ENCODE measurements around the gene KIF25.
"Not testable (repeated sequence)": the region's sequence is repeated elsewhere in the genome, so short reads cannot be mapped to it uniquely, and the experiment has no call there.

Gene KIF25

DNA sequence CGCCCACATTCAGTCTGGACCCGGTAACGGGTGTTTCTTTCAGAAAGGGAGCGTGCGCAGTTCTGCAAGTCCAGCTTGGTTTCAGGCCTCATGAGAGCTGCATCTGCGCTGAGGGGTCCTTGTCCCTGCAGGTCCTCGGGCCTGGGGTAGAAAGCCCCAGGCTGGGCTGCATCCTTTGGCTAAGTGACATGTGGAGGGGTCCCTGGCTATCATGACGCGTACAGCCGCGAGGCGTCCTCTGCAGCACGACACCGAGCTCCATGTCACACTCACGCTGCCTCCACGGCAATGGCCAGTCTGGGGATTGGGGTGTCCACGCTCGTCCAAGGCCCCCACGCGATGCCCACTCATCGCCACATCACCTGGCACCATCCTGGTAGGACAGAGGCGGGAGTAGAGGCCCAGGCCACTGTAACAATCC, 1.7 kb upstream of the KIF25 start:
- ATAC-seq: no peak

DNA sequence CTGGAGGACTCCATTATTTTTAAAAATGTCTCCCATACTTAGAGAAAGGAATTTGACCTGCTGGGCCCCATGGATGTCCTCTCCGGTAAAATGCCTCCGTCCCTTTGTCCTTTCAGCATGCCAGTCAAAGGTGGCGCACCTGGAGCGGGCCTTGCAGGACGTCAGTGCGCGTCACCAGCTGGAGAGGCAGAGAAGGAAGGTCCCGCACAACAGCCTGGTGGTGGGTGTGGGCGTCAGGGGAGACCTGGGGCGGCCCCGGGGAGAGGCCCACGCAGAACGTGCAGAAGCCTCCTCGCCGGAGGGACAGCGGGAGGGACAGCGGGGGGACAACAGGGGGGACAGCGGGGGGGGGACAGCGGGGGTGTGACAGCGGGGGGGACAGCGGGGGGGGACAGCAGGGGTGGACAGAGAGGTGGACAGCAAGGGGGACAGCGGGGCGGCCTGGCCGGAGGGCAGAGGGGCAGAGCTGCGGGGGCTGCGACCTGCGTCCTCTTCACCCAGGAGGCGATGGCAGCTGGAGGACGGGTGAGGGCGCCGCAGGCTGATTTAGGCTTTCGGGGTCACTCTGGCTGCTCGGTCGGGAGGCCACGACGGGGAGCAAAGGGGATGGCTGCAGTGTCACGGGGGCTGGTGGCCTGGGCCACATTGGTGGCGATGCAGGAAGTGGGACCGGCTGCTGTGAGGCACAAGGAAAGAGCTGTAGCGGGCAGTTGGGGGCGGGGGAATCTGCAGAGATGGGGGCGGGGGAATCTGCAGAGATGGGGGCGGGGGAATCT, 859 bp upstream of the KIF25 start:
- no peak for ATAC-seq

DNA sequence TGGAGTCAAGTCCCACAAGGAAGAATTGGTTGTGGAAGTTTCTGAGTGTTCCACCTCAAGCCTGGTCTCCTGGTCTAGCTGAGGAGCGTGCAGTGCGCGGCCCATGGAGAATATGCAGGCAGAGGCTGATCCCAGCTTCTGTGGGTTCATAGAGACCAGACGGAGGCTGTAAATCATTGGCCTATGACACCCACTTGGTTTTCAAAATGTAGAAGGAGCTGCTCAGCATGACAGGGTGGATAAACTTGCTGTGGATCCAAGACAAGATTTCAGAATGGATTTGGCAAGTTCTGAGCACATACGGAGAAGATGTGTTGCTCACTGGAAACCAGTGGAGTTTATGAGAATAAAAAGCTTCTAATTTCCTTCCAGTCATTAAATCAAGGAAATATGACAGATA, 744 bp downstream of the KIF25 start:
- no peak for ATAC-seq

- ATAC-seq: no peak
These were observed 2.9 kb downstream of the KIF25 start for GRCh38 chr6:168000198-168001028.

GRCh38 chr6:168001029-168001332, 3.5 kb downstream of the KIF25 start:
- ATAC-seq: no peak

GRCh38 chr6:168001514-168001913, 4.0 kb downstream of the KIF25 start:
- ATAC-seq: not testable (repeated sequence)

DNA sequence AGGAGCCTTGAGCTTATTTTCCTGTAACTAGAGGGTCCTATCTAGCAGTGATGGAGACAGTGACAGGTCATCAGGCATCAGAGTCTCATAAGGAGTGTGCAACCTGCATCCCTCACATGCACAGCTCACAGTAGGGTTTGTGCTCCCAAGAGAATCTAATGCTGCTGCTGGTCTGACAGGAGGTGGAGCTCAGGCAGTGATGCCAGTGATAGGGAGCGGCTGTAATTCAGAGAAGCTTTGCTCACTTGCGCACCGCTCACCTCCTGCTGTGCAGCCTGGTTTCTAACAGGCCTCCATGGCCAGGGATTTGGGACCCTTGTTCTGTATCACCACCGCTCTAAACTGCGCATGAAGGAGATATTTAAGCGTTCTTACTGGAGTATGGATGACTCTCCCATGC, 5.3 kb downstream of the KIF25 start:
- ATAC-seq: no peak

DNA sequence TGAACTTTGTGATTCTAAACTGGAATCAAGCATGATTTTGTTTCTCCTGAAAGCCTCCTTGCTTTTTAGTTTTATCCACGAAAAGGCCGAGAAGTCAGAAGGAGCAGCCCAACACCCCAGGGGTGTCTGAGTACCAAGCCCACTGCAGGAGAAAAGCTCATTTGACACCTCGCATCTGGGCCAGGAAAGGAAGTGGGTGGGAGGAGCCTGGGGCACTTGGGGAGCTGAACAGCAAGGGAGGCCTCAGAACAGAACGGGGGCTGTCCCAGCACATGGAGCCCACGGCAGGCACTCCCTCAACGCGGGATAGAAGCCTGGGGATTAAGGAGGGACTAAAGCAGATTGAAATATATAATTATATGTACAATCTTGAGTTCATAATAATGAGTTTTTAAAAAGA, 6.6 kb downstream of the KIF25 start:
- ATAC-seq: no peak

GRCh38 chr6:168004945-168005344, 7.5 kb downstream of the KIF25 start:
- ATAC-seq: no peak

- ATAC-seq: no peak
These were observed 8.3 kb downstream of the KIF25 start for GRCh38 chr6:168005796-168006195.

DNA sequence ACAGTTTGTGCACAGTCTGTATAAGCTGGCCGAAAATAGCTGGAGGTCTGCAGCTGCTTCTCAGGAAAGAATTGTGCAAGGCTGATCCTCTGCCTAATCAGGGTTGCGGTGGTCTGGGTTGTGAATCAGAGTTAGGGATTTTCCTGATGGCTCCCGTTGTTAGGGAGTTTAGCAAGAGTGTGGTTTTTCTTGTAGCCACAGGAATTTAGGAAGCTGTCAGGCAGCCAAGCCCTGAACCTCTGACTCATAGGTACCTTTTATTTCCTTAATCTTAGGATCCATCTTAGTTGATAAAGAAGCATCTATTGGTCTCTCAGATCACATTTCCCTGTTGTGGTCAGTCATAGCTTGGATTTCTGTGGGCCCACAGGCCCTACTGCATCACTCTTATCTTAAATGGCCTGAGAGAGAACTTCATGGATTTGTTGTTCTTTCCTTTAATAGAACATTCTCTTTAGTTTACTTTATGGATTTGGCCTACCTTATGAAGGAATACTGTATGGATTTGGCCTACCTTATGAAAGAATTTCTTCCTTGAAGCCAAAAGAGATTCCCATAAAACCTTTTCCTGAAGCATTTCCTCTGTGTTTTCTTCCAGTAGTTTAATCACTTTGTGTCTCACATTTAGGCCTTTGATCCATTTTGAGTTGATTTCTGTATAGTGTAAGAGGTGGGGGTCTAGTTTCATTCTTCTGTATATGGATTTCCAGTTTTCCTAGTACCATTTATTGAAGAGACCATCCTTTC, 10.3 kb downstream of the KIF25 start:
- no peak for ATAC-seq

GRCh38 chr6:168009331-168009730, 11.9 kb downstream of the KIF25 start:
- no peak for ATAC-seq

GRCh38 chr6:168011291-168011690, 13.8 kb downstream of the KIF25 start:
- ATAC-seq: no peak

GRCh38 chr6:168012431-168013249, 15.2 kb downstream of the KIF25 start:
- no peak for ATAC-seq

DNA sequence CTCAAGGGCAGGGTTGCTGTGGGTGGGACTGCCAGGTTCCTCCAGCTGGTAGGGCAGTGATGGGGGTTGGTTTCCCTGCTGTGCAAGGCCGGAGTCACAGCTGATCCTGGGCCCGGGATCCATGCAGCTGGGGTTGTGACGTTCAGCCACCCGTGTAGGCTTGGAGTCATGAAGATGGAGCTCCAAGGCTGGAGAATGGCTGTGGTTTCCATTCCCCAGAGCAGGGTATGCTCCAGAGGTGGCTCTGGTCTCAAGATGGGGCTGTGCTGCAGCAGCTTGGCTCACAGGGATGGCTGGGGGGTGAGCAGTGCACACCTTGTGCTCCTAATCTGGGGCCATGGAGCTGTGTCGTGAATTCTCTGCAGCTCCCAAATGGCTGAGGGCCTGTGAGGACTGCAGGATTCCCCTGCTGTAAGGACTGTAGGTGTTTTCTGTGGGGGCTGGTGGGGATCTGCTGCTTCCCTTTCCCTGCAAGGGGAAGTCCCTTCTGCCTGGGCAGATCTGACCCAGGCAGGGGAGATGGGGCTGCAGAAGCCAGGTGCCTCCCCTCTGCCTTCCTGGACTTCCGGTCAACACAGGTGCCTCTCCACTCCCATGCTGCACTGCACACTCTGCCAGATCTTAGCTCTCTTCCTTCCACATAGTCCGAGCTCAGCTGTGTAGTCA, 15.9 kb downstream of the KIF25 start:
- ATAC-seq: no peak

- no peak for ATAC-seq
These were observed 17.0 kb downstream of the KIF25 start for GRCh38 chr6:168014428-168014827.

GRCh38 chr6:168015009-168015408, 17.5 kb downstream of the KIF25 start:
- no peak for ATAC-seq

- no peak for ATAC-seq
These were observed 18.2 kb downstream of the KIF25 start for GRCh38 chr6:168015482-168016175.

GRCh38 chr6:168016176-168016620, 18.7 kb downstream of the KIF25 start:
- ATAC-seq: no peak

DNA sequence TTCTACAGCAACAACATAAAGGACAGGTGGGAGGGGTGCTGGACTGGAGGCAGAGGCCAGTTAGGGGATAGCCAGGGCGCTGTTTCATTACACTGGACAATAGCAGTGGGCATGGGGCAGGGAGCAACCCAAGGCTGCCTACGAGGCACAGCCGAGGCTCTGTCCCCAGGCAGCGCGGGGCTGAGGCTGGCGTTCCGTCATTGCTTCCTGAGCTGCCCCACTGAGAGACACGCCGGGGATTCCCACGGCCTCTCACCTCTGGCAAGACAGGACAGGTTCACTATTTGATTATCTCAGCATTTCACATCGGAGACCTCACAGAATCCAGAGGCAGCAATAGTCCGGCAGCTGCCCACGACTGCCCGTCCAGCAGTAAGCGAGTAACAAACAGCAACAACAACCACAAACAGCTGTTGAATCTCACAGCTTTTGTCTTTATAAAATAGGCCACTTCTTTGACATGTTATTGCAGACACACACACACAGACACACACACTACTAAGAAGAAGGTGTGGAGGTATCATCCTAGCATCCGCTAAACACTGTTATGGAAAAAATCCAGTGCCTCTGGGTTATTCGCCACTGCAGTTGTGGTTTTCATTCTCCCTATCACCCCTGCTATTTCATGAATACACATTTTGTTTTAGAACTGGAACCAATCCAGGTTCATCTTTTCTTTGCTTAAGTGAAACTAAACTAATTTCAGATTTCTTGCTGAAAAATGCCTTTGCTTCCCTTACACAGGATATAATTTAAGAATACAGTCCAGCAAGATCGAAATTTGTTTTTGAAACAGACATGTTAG, 19.5 kb downstream of the KIF25 start:
- ATAC-seq: no peak

GRCh38 chr6:168017629-168018028, 20.2 kb downstream of the KIF25 start:
- ATAC-seq: no peak

Data from activated CD4-positive, CD25-positive, alpha-beta regulatory T cell treated with anti-CD3 and anti-CD28 coated beads, Interleukin-2, amount 50 U/mL, for 24 hours (primary cell).